Measurements from ENCODE around the gene GALT.

Gene GALT

DNA sequence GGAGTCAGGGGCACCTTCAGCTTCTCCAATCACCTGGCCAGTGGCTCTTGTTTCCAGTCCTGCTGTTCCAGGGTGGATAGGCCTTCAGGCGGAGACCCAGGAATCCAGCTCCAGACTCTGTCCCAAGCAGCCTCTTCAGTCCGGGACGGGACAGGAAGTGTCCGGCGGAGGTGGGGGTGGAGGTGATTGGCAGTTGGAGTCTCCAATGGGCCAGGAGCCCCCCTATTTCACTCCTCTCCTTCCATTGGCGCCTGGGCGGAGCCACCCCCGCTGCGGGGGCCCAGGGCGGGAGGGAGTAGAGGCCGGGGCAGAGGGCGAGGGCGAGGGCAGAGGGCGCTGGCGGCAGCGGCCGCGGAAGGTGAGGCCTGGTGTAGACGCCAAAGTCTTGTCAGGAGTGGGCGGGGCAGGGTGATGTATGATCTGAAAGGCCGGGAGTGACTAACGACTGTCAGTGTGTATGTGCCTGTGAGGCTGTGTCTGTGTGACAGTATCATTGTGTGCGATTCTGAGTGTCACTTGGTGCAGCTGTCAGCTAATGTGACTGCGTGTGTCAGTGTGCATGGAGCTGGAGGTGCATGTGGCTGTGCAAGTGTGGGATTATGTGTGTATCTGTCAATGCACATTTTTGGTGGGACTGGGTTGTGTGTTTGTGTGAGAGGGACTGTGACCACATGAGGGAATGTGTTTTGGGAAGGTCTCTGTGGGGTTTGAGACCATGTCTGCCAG, 5.6 kb downstream of the GALT start, which contains the start of gene IL11RA:
Gene IL11RA, plus strand, starts transcription at position 310 of the 726 bp plus-strand sequence. CDS start 3,033 bp downstream, outside the sequence.
- TF ChIP-seq, protein P1, sequence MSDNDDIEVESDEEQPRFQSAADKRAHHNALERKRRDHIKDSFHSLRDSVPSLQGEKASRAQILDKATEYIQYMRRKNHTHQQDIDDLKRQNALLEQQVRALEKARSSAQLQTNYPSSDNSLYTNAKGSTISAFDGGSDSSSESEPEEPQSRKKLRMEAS (IDR thresholded peaks at IDR 0.05; ENCODE audit: low read depth, low read length) = no peak
- TF ChIP-seq, protein P2, sequence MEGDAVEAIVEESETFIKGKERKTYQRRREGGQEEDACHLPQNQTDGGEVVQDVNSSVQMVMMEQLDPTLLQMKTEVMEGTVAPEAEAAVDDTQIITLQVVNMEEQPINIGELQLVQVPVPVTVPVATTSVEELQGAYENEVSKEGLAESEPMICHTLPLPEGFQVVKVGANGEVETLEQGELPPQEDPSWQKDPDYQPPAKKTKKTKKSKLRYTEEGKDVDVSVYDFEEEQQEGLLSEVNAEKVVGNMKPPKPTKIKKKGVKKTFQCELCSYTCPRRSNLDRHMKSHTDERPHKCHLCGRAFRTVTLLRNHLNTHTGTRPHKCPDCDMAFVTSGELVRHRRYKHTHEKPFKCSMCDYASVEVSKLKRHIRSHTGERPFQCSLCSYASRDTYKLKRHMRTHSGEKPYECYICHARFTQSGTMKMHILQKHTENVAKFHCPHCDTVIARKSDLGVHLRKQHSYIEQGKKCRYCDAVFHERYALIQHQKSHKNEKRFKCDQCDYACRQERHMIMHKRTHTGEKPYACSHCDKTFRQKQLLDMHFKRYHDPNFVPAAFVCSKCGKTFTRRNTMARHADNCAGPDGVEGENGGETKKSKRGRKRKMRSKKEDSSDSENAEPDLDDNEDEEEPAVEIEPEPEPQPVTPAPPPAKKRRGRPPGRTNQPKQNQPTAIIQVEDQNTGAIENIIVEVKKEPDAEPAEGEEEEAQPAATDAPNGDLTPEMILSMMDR (IDR thresholded peaks at IDR 0.05; ENCODE audit: low read depth, low read length) = no peak
- no peak for TF ChIP-seq POLR2A (IDR thresholded peaks at IDR 0.05; ENCODE audit: extremely low read depth, insufficient read length)
- TF ChIP-seq MYC (IDR thresholded peaks at IDR 0.05; ENCODE audit: low read depth, low read length) = no peak
- no peak within 1 kb of the TSS for H3K4me3 ChIP-seq (ENCODE audit: low read depth, low read length)
- no peak for DNase-seq (ENCODE audit: low read depth)

DNA sequence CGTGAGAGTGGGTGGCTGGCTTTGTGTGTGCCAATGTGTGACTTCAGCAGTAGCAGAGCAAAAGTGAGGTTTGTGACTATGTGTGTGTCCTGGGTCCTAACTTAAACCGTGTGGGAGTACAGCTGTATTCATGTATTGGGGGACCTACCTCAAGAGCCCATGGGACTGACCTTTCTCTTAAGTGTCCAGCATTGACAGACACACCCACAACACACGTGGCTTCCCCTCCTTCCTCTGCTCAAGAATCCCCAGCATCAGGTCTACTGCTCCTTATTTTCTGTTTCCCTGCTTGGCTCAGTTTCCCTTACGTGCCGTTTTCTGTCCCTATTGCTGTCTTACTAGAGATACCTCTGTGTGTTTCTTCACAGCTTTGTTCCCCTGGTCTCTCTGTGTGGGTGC, 6.1 kb downstream of the GALT start:
- DNase-seq (ENCODE audit: low read depth) = no peak
- H3K4me3 ChIP-seq (ENCODE audit: low read depth, low read length) = no peak overlapping the region

DNA sequence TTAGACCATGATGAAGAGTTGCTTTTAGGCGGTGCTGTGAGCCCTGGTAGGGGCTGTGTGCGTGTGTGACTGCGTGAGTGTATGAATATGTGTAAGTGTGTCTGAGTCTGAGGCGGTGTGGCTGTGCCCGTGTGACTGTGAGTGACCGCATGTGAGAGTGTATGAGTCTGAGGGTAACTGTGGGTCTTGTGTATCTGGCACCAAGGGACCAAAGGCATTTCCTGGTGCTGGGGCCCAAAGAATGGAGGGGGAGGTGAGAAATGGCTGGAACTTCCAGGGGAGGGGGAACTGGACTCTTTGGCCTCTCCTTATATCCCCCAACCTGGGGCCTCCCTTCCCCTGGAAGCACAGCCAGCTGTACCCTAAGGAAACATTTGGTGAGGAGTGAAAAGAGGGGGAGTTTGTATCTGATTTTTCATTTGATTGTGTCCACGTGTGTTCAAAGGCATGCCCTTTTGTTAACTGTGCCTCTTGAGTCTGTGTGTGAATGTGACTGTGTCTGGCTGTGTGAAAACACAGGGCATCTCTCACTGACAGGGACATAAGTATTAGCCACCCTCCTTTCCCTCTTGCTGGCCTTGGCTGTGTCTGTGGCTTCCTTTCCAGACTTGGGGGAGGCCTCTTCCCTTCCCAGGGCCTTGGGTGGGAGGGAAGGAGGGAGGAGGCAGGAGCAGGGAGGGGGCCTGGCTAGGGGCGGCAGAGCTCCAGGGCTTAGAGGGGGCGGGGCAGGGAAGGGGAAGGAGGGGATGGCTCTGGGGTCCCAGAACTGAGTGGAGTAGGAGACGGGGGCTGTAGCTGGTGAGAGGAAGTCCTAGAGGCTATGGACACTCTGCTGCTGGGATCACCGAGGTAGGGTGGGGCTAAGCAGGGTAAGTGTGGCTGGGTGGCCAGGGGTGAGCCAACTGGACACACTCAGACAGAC, 6.9 kb downstream of the GALT start:
- TF ChIP-seq MYC (IDR thresholded peaks at IDR 0.05; ENCODE audit: low read depth, low read length) (no peak), POLR2A (IDR thresholded peaks at IDR 0.05; ENCODE audit: extremely low read depth, insufficient read length) (no peak)
- TF ChIP-seq, protein P2 (IDR thresholded peaks at IDR 0.05; ENCODE audit: low read depth, low read length) = no peak
- TF ChIP-seq, protein P1 (IDR thresholded peaks at IDR 0.05; ENCODE audit: low read depth, low read length) = no peak
- no peak for DNase-seq (ENCODE audit: low read depth)
- no peak overlapping the region for H3K4me3 ChIP-seq (ENCODE audit: low read depth, low read length)

More for the DNA sequence above, 6.1 kb downstream of the GALT start:
- TF ChIP-seq, protein P2 (IDR thresholded peaks at IDR 0.05; ENCODE audit: low read depth, low read length) = no peak
- TF ChIP-seq, protein P1 (IDR thresholded peaks at IDR 0.05; ENCODE audit: low read depth, low read length) = no peak
- TF ChIP-seq POLR2A (IDR thresholded peaks at IDR 0.05; ENCODE audit: extremely low read depth, insufficient read length) (no peak), MYC (IDR thresholded peaks at IDR 0.05; ENCODE audit: low read depth, low read length) (no peak)

DNA sequence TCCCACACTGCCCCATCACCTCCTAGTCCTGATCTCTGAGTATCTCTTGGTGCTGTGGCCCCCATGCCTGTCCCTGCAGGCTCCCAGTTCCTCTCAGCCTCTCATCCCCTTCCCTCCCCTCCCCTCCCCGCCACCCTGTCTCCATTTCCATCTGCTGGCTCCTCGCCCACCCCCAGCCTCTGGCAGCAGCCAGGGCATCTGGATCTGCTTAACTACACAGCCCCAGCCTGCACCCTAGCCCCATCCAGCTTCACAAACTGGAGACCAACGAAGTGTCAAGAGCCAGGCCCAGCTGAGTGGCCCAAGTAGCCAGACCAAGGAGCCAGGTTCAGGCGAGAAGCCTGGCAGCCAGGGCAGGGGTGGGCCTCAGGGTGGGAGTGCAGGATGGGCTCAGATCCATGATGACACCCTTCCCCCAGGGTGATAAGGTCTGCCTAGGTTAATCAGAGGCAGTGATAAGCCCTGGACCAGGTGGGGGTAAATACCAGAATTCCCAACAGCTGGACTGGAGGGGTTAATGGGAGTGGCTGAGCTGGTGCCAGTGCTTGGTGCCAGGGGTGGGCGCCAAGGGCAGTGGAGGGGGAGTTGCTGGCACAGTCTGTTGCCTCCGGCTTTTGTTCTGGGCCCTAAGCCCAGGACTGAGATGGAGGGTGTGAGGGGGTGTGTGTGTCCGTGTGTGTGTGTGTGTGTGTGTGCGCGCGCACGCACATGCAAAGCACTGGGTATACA, 8.0 kb downstream of the GALT start:
- no peak for DNase-seq (ENCODE audit: low read depth)
- no peak overlapping the region for H3K4me3 ChIP-seq (ENCODE audit: low read depth, low read length)
- TF ChIP-seq POLR2A (IDR thresholded peaks at IDR 0.05; ENCODE audit: extremely low read depth, insufficient read length) = no peak
- TF ChIP-seq MYC (IDR thresholded peaks at IDR 0.05; ENCODE audit: low read depth, low read length) = no peak
- TF ChIP-seq, protein P1 (IDR thresholded peaks at IDR 0.05; ENCODE audit: low read depth, low read length) = no peak
- TF ChIP-seq, protein P2 (IDR thresholded peaks at IDR 0.05; ENCODE audit: low read depth, low read length) = no peak

DNA sequence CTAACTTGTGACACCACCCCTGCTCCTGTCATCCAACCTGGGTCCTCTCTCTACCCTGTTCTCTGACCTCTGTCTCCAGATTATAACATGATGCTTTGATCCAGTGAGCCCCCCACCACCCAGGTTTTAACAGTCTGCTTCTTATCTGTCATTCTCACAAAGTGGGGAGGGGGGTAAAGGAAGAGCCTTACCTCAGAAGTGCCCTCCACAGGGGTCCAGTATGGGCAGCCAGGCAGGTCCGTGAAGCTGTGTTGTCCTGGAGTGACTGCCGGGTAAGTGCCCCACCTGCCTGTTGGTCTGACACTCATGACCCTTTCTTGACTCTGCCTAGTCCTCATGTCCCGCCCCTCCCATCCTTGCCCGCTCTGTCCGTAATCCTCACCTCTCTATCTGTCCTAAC, 8.9 kb downstream of the GALT start:
- no peak for DNase-seq (ENCODE audit: low read depth)
- TF ChIP-seq, protein P2 (IDR thresholded peaks at IDR 0.05; ENCODE audit: low read depth, low read length) = no peak
- no peak for TF ChIP-seq POLR2A (IDR thresholded peaks at IDR 0.05; ENCODE audit: extremely low read depth, insufficient read length)
- no peak for TF ChIP-seq MYC (IDR thresholded peaks at IDR 0.05; ENCODE audit: low read depth, low read length)
- TF ChIP-seq, protein P1 (IDR thresholded peaks at IDR 0.05; ENCODE audit: low read depth, low read length) = no peak
- no peak overlapping the region for H3K4me3 ChIP-seq (ENCODE audit: low read depth, low read length)
